HFFc6 (cell line): ENCODE measurements around the gene PPP2R2B. TPM values are rescaled to one million over a fixed set of nuclear protein-coding genes. Genes with fewer than 3 reads are reported as not detected.

Experiments used
- DNase-seq: peaks from one replicate; pipeline ENCODE4 v3.0.0-alpha.2; 2018
- H3K27ac Mint-ChIP-seq: 2 replicates; pipeline ENCODE4 v1.8.0; 2020; ENCODE audit warnings: mild to moderate bottlenecking, mixed read lengths
- H3K27me3 Mint-ChIP-seq: 2 replicates; pipeline ENCODE4 v1.8.0; 2021; ENCODE audit warnings: mild to moderate bottlenecking, moderate library complexity, mixed read lengths; ENCODE audit not compliant: insufficient read depth
- H3K36me3 Mint-ChIP-seq: 2 replicates; pipeline ENCODE4 v1.8.0; 2021; ENCODE audit warnings: low read depth, mixed read lengths
- H3K4me1 Mint-ChIP-seq: 2 replicates; pipeline ENCODE4 v1.8.0; 2020; ENCODE audit warnings: low read depth, mixed read lengths
- H3K4me3 Mint-ChIP-seq: 2 replicates; pipeline ENCODE4 v1.8.0; 2020; ENCODE audit warnings: mild to moderate bottlenecking, moderate library complexity, mixed read lengths
- H3K9me3 Mint-ChIP-seq: 2 replicates; pipeline ENCODE4 v1.8.0; 2020; ENCODE audit warnings: mild to moderate bottlenecking, mixed read lengths
- total RNA-seq, 6 experiments: library from RNA; stranded (reverse); fragmentation: NEBNext Ultra II Directional; extraction: Animal tissue kit (Norgen Biotek cat#: 25700); gene quantifications; 2 replicates in 1 of 6; 3 replicates in 5 of 6; pipeline ENCODE4 v1.2.3, GENCODE V29; 2021
- TF ChIP-seq, protein P1 (sequence below): fragments of 200-600 bp; sonication (generic); IDR thresholded peaks from 2 replicates; pipeline ENCODE4 v1.5.0; 2021; ENCODE audit warnings: antibody characterized with exemption, mild to moderate bottlenecking

The PPP2R2B gene
- total RNA-seq, 6 experiments from 2014 or later: not detected

DNA sequence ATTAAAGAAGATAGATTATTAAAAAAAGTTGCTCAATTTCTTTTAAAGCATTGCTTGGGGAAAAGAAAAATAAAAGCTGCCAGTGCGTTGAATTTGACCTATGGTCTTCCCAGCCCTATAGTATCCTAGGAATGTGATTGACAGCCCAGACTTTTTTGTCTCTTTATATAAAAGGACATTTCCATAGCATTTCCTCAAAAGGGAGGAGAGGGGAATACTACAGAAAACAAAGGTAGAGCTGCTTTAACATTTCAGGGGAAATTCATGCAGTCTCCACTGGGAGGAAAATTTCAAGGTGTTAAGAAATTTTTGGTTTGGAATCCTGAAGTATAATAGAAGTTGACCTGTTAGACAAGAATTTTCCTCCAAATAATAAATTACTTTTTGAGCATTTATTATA is 344.7 kb downstream of the PPP2R2B start:
- Mint-ChIP-seq H3K36me3 (no peaks in the 10 kb centered on the region), H3K27ac (no peak overlapping the region), H3K9me3 (no peaks in the 10 kb centered on the region), H3K27me3 (peaks cover 7% of the 10 kb centered on the region), H3K4me1 (no peaks in the 10 kb centered on the region; the same call in 1 of the 2 replicates), H3K4me3 (no peak overlapping the region)
- TF ChIP-seq, protein P1, sequence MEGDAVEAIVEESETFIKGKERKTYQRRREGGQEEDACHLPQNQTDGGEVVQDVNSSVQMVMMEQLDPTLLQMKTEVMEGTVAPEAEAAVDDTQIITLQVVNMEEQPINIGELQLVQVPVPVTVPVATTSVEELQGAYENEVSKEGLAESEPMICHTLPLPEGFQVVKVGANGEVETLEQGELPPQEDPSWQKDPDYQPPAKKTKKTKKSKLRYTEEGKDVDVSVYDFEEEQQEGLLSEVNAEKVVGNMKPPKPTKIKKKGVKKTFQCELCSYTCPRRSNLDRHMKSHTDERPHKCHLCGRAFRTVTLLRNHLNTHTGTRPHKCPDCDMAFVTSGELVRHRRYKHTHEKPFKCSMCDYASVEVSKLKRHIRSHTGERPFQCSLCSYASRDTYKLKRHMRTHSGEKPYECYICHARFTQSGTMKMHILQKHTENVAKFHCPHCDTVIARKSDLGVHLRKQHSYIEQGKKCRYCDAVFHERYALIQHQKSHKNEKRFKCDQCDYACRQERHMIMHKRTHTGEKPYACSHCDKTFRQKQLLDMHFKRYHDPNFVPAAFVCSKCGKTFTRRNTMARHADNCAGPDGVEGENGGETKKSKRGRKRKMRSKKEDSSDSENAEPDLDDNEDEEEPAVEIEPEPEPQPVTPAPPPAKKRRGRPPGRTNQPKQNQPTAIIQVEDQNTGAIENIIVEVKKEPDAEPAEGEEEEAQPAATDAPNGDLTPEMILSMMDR: no peak
- no peak for DNase-seq

DNA sequence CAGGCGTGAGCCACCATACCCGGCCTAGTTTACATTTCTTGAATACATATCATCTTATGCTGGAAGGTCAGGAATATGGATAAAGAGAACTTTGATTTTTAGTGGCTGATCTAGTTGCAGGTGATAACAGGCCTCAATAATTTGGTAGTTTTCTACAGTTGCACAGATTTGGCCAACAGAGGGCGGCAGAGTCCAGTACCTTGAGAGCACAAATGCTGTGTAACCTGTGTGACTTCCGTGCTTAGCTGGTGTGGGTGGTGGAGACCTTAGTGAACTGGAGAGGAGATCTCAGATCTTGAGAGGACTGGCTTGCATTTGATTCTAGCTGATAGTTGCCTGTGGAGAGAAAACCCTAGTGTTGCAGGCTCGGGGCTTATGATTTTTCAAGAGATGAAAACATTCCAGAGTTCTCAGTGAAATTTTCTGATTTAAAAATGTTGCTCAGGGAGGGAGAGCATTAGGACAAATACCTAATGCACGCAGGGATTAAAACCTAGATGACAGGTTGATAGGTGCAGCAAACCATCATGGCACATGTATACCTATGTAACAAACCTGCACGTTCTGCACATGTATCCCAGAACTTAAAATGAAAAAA is 345.2 kb downstream of the PPP2R2B start:
- Mint-ChIP-seq H3K9me3 (no peaks in the 10 kb centered on the region), H3K36me3 (no peaks in the 10 kb centered on the region), H3K27me3 (peaks cover 8% of the 10 kb centered on the region), H3K27ac (no peak overlapping the region), H3K4me3 (no peak overlapping the region), H3K4me1 (no peaks in the 10 kb centered on the region; the same call in 1 of the 2 replicates)
- TF ChIP-seq, protein P1: peak; percentile 90
- peak; percentile 51 for DNase-seq
